Measurements from ENCODE around the gene TMEM229B.

TMEM229B gene

DNA sequence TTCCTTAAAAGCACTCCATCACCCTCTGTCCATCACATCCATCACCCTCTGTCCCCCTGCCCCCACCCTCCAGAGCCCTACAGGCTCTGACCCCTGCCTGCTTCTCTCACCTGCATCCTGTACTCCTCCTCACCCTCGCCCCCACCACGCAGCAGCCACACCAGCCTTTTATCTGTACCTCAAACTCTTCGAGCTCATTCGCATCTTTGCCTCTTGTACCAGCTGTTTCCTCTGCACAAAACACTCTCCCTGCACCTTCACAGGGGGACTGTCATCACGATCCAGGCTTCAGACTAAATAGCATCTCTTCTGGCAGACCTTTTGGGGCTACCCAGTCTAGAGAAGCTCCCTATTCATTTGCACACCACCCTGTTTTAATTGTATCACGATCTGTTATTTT lies 24.1 kb downstream of the TMEM229B start:
- no peak overlapping the region for H3K27ac ChIP-seq
- no peak for TF ChIP-seq ZFX (IDR thresholded peaks at IDR 0.05; ENCODE audit: borderline replicate concordance)
- TF ChIP-seq, protein P1, sequence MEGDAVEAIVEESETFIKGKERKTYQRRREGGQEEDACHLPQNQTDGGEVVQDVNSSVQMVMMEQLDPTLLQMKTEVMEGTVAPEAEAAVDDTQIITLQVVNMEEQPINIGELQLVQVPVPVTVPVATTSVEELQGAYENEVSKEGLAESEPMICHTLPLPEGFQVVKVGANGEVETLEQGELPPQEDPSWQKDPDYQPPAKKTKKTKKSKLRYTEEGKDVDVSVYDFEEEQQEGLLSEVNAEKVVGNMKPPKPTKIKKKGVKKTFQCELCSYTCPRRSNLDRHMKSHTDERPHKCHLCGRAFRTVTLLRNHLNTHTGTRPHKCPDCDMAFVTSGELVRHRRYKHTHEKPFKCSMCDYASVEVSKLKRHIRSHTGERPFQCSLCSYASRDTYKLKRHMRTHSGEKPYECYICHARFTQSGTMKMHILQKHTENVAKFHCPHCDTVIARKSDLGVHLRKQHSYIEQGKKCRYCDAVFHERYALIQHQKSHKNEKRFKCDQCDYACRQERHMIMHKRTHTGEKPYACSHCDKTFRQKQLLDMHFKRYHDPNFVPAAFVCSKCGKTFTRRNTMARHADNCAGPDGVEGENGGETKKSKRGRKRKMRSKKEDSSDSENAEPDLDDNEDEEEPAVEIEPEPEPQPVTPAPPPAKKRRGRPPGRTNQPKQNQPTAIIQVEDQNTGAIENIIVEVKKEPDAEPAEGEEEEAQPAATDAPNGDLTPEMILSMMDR (IDR thresholded peaks at IDR 0.05) = no peak

GRCh38 chr14:67463900-67464299 lies 24.6 kb downstream of the TMEM229B start:
- H3K27ac ChIP-seq = no peak overlapping the region
- TF ChIP-seq ZFX (IDR thresholded peaks at IDR 0.05; ENCODE audit: borderline replicate concordance) = no peak
- TF ChIP-seq, protein P1 (IDR thresholded peaks at IDR 0.05) = no peak

DNA sequence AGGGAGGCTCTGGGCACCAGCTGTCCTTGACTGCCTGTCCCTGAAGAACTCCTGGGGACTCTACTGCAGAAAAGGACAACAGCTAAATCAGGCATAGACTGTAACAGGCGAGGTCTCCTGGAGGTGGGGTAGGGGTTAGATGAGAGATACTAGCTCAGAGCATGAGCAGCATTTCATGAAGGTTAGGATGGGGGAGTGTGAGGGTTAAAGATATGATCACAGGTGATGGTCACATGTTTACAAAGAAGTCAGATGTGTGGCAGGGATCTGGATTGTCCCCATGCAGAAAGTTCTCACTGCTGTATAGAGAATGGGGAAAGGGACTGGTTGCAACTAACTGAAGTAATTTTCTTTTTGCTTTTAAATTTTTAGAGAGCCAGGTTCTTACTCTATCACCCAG lies 26.5 kb downstream of the TMEM229B start:
- H3K27ac ChIP-seq = no peak overlapping the region
- TF ChIP-seq, protein P1 (IDR thresholded peaks at IDR 0.05) = no peak
- no peak for TF ChIP-seq ZFX (IDR thresholded peaks at IDR 0.05; ENCODE audit: borderline replicate concordance)

DNA sequence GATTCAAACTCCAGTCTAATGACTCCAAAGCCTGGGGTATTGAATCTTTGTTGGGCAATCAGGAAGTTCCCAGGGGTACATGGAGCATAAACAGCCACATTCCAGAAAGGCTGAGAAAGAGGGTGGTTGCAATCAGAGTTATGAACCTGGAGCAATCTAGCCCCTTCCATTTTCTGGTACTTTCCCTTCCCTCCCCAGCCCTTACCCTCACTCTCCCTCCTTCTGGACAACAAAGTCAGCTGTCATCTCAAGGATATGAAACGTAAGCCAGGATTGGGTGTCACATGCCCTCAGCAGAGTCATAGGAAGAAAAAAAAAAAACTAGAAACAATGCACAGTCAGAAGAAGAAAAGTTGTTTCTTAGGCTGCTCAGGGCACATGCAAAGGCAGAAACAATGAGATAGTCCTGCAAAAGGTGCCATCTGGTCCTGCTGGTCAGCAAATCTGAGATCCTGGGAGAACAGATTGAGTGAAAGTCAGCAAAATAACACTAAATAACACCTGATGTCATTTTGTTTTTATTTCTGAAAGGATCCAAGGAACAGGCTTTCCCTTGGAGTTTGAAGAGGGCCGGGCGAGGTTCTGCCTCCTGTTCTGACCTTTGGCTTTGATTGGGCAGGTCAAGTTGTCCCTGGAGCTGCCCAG lies 27.1 kb downstream of the TMEM229B start:
- TF ChIP-seq, protein P1 (IDR thresholded peaks at IDR 0.05) = no peak
- TF ChIP-seq ZFX (IDR thresholded peaks at IDR 0.05; ENCODE audit: borderline replicate concordance) = no peak
- no peak overlapping the region for H3K27ac ChIP-seq

- no peak overlapping the region for H3K27ac ChIP-seq
- TF ChIP-seq ZFX (IDR thresholded peaks at IDR 0.05; ENCODE audit: borderline replicate concordance) = no peak
- TF ChIP-seq, protein P1 (IDR thresholded peaks at IDR 0.05) = no peak
Observed at GRCh38 chr14:67459336-67459735, 29.2 kb downstream of the TMEM229B start.

DNA sequence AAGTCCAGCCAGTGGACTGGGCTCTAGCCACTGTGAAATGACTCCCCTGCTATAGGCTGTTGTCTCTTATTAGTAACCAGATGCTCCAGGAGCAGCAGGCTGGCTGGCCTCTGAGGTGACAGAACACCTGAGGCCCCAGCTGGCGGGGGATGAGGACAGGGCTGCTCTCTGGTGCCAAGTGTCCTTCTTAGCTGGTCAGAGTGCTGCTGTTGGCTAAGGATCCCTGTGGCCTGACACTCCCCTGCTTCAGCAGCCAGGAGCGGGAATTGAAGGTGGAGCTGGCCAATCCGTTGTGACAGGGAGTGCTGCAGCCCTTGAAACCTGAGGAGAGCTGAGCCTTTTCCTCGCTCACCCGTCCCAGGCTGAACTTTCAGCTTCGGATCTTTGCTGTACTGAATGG lies 30.7 kb downstream of the TMEM229B start:
- TF ChIP-seq, protein P1 (IDR thresholded peaks at IDR 0.05) = no peak
- TF ChIP-seq ZFX (IDR thresholded peaks at IDR 0.05; ENCODE audit: borderline replicate concordance) = no peak
- peak overlapping the region; percentile 27; the same call in 1 of the 2 replicates for H3K27ac ChIP-seq

DNA sequence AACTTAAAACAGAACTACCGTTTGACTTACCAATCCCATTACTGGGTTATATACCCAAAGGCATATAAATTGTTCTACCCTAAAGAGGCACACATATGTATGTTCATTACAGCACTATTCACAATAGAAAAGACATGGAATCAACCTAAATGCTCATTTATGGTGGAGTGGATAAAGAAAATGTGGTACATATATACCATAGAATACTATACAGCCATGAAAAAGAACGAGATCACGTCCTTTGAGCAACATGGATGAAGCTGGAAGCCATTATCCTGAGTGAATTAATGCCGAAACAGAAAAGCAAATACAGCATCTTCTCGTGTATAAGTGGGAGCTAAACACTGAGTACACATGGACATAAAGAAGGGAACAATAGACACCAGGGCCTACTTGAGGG lies 31.8 kb downstream of the TMEM229B start:
- TF ChIP-seq ZFX (IDR thresholded peaks at IDR 0.05; ENCODE audit: borderline replicate concordance) = no peak
- TF ChIP-seq, protein P1 (IDR thresholded peaks at IDR 0.05) = no peak
- H3K27ac ChIP-seq = no peak overlapping the region

Measured in 22Rv1 (cell line).